ENCODE measurements around the gene MYH14.

DNA sequence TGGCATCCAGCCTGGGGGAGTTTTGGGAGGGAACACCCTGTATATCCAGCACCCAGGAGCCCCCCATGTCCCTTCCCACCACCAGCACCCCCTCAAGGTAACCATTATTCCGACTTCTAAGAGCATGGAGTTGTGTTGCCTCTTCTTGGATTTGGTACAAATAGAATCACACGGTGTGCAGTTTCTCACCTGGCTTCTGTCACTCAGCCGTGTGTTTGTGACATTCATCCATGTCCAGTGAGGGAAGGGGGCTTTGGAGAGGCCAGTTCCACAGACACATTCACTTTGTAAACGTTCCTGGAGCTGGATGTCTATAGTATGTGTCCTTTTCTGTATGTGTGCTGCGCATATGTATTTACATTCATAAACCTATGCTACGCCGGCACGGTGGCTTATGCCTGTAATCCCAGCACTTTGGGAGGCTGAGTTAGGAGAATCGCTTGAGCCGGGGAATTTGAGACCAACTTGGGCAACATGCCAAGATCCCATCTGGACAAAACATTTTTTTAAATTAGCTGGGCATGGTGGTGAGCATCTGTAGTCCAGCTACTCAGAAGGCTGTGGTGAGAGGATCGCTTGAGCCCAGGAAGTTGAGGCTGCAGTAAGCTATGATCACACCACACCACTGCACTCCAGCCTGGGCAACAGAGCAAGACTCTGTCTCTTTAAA, 36.6 kb downstream of the MYH14 start:
- TF ChIP-seq, protein P1, sequence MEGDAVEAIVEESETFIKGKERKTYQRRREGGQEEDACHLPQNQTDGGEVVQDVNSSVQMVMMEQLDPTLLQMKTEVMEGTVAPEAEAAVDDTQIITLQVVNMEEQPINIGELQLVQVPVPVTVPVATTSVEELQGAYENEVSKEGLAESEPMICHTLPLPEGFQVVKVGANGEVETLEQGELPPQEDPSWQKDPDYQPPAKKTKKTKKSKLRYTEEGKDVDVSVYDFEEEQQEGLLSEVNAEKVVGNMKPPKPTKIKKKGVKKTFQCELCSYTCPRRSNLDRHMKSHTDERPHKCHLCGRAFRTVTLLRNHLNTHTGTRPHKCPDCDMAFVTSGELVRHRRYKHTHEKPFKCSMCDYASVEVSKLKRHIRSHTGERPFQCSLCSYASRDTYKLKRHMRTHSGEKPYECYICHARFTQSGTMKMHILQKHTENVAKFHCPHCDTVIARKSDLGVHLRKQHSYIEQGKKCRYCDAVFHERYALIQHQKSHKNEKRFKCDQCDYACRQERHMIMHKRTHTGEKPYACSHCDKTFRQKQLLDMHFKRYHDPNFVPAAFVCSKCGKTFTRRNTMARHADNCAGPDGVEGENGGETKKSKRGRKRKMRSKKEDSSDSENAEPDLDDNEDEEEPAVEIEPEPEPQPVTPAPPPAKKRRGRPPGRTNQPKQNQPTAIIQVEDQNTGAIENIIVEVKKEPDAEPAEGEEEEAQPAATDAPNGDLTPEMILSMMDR (IDR thresholded peaks at IDR 0.05): no peak
- TF ChIP-seq POLR2A (IDR thresholded peaks at IDR 0.05): no peak
